OCI-LY1 (cell line): ENCODE data around the gene EBF3.

Source experiments
- EZH2 ChIP-seq: fragments of 200-600 bp; sonication (generic), shearing (Covaris generic); IDR thresholded peaks from 2 replicates; pipeline ENCODE4 v1.8.0; 2017; ENCODE audit warnings: borderline replicate concordance, mixed run types, mild to moderate bottlenecking, antibody characterized with exemption, low read length, moderate library complexity, mixed read lengths
- TF ChIP-seq, protein P1 (sequence below): fragments of 200-600 bp; sonication (generic), shearing (Covaris generic); IDR thresholded peaks from 2 replicates; pipeline ENCODE4 v1.5.1; 2017; ENCODE audit warnings: mild to moderate bottlenecking, antibody characterized with exemption, low read length, moderate library complexity, mixed read lengths

DNA sequence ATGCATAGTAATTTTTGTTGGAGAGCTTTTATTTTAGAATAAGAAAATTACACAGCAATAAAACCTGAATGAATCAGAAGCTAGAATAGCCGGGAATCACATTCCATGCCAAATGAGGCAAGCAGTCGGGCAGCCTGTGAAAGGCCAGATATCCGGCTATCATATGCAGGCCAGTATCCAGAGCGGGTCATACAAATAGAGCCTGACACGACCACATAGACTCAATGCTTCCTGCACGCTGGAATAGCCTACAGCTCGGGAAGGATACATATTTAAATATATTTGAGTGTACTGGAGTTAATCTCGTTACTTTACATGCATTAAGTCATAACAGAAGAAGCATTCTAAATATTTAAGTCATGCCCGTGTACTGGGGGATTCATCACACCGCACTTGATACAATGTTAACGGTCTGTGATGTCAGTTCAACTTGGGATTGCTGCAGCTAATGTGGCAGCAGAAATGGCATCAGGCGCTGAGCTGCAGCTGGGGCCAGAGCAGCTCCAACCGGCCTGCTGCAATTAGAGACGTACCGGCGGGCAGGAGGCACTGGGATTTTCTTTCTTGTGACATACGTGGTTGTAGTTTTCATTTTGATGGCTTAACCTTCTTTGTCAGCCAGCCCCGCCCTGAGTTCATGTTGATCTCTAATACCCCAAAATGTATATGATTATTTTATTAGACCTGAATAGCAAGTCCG, 112.0 kb downstream of the EBF3 start:
- TF ChIP-seq, protein P1, sequence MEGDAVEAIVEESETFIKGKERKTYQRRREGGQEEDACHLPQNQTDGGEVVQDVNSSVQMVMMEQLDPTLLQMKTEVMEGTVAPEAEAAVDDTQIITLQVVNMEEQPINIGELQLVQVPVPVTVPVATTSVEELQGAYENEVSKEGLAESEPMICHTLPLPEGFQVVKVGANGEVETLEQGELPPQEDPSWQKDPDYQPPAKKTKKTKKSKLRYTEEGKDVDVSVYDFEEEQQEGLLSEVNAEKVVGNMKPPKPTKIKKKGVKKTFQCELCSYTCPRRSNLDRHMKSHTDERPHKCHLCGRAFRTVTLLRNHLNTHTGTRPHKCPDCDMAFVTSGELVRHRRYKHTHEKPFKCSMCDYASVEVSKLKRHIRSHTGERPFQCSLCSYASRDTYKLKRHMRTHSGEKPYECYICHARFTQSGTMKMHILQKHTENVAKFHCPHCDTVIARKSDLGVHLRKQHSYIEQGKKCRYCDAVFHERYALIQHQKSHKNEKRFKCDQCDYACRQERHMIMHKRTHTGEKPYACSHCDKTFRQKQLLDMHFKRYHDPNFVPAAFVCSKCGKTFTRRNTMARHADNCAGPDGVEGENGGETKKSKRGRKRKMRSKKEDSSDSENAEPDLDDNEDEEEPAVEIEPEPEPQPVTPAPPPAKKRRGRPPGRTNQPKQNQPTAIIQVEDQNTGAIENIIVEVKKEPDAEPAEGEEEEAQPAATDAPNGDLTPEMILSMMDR, result no peak
- no peak for TF ChIP-seq EZH2
